H9 (cell line): Measurements from ENCODE around the gene DMAC2. TPM values are rescaled to one million over a fixed set of nuclear protein-coding genes. Genes with fewer than 3 reads are reported as not detected.

Experiments used
- total RNA-seq: library from RNA; stranded (reverse); gene quantifications from 2 replicates; pipeline ENCODE4 v1.2.1, GENCODE V29; 2021

DMAC2 gene
- total RNA-seq, 1 experiment from 2014 or later: 70.5 TPM

Other genes with a start within 250 kb of the DMAC2 start
- 159 and 175 TPM in 2 replicates for gene CYP2S1, start 246.7 kb downstream of the DMAC2 start, total RNA-seq
- 29.4 and 30.3 TPM in 2 replicates for gene AXL, start 220.7 kb downstream of the DMAC2 start, total RNA-seq
- 309 and 315 TPM in 2 replicates for gene HNRNPUL1, start 175.5 kb downstream of the DMAC2 start, total RNA-seq
- gene CCDC97, start 129.7 kb downstream of the DMAC2 start, total RNA-seq: 37.2 and 39.4 TPM in 2 replicates
- 30.1 and 31.3 TPM in 2 replicates for gene TGFB1, start 86.0 kb downstream of the DMAC2 start, total RNA-seq
- gene B9D2, start 75.8 kb downstream of the DMAC2 start, total RNA-seq: 4.8 and 5.2 TPM in 2 replicates
- 5.7 and 6.1 TPM in 2 replicates for gene TMEM91, start 63.4 kb downstream of the DMAC2 start, total RNA-seq
- gene EXOSC5, start 42.6 kb downstream of the DMAC2 start, total RNA-seq: 58.7 and 62.1 TPM in 2 replicates
- 21.1 and 28.3 TPM in 2 replicates for gene BCKDHA, start 42.1 kb downstream of the DMAC2 start, total RNA-seq
- gene B3GNT8, start 12.5 kb downstream of the DMAC2 start, total RNA-seq: 0.86 and 0.96 TPM in 2 replicates
- not detected in 2 replicates for gene ERICH4, start 3.2 kb upstream of the DMAC2 start, total RNA-seq
- gene CEACAM21, start 136.3 kb upstream of the DMAC2 start, total RNA-seq: not detected in 2 replicates
- gene CEACAM4, start 187.2 kb upstream of the DMAC2 start, total RNA-seq: not detected in 2 replicates
- not detected in 2 replicates for gene CEACAM7, start 248.4 kb upstream of the DMAC2 start, total RNA-seq